Spleen (tissue), 7 donors: ENCODE results near the gene C1QTNF8.

Experiments used
- CTCF ChIP-seq, 11 experiments: fragments of 200-600 bp in 7 of 11; fragments of 450-650 bp in 4 of 11; sonication (generic) in 4 of 11; IDR thresholded peaks in 8 of 11; conservative IDR thresholded peaks in 3 of 11; 1 replicate in 7 of 11; 2 replicates in 4 of 11; pipeline versions ENCODE4 v1.4.0 to v1.8.0; 2016 to 2021; ENCODE audit warnings: antibody characterized with exemption in 11 of 11, inconsistent platforms in 4 of 11, mild to moderate bottlenecking in 1 of 11
- POLR2A ChIP-seq, 3 donors: fragments of 450-650 bp; IDR thresholded peaks; one replicate each; pipeline ENCODE4 v1.5.1; 2017; ENCODE audit warnings: antibody characterized with exemption in 3 of 3, mild to moderate bottlenecking in 1 of 3
- POLR2AphosphoS5 ChIP-seq, 3 donors: sonication (generic); formaldehyde crosslinking; IDR thresholded peaks; one replicate each; pipeline ENCODE4 v1.5.1; 2017; ENCODE audit warnings: antibody characterized with exemption in 3 of 3
- donor health status: DM: no; HTN: no; CAD: no; lungs with moderate emphysema.
- donor health status: DM: no; HTN: no; CAD: no.
- donor health status: DM: no; HTN: no; CAD: no.

DNA sequence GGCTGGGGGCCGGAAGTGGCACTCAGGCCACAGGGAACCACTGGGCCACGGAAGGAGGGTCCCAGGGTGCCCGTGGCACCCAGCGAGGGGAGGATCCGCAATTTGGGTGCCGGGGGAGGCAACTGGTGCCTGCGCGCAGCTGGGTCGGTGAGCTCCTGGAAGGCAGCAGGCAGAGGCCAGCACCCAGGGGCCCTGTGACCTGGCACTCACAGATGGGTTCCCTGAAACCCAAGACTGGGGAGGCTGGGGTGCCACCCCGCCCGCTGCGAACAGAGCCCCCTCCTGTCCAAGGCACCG, 22.8 kb downstream of the C1QTNF8 start:
- TF ChIP-seq CTCF (IDR thresholded peaks at IDR 0.05 in 8 of 11, conservative IDR thresholded peaks at IDR 0.05 in 3 of 11), result no peak
- TF ChIP-seq POLR2AphosphoS5 (IDR thresholded peaks at IDR 0.05), result no peak
- TF ChIP-seq POLR2A (IDR thresholded peaks at IDR 0.05), result no peak
